HepG2 (cell line): ENCODE results near the gene STIM1. TPM values are rescaled to one million over a fixed set of nuclear protein-coding genes. Genes with fewer than 3 reads are reported as not detected.
A peak's percentile ranks its signal among the peaks of the same experiment; 100 is the strongest.

Experiments
- ATF5 ChIP-seq: sonication (generic); formaldehyde crosslinking; IDR thresholded peaks from 2 replicates; pipeline ENCODE4 v1.4.0; 2020; ENCODE audit warnings: mild to moderate bottlenecking, low read depth, missing genetic modification reagents
- HOXD1 ChIP-seq: sonication (generic); formaldehyde crosslinking; IDR thresholded peaks from 2 replicates; pipeline ENCODE4 v1.5.0; 2020; ENCODE audit warnings: missing genetic modification reagents
- JUND ChIP-seq: sonication (generic); formaldehyde crosslinking; IDR thresholded peaks from 2 replicates; pipeline ENCODE4 v1.8.0; 2022; ENCODE audit warnings: mild to moderate bottlenecking, missing genetic modification reagents
- LCORL ChIP-seq, 2 experiments: fragments of 450-650 bp in 1 of 2; sonication (generic) in 1 of 2; formaldehyde crosslinking in 1 of 2; IDR thresholded peaks; 2 replicates each; pipeline versions ENCODE4 v1.5.0 to v1.6.1; 2017 to 2020; ENCODE audit warnings: antibody characterized with exemption in 1 of 2, missing genetic modification reagents in 1 of 2
- MATR3 ChIP-seq: sonication (generic); formaldehyde crosslinking; IDR thresholded peaks from 2 replicates; pipeline ENCODE4 v1.4.0; 2020; ENCODE audit warnings: missing genetic modification reagents
- NFIC ChIP-seq: IDR thresholded peaks from 2 replicates; pipeline ENCODE4 v1.6.1; 2012; ENCODE audit warnings: mild to moderate bottlenecking, low read length, inconsistent platforms
- NR2F1 ChIP-seq, 2 experiments: fragments of 450-650 bp in 1 of 2; formaldehyde crosslinking in 1 of 2; IDR thresholded peaks; 2 replicates each; pipeline versions ENCODE4 v1.5.0 to v1.6.1; 2016 to 2020; ENCODE audit warnings: mild to moderate bottlenecking in 1 of 2, missing compliant biosample characterization in 1 of 2, missing genetic modification reagents in 1 of 2, moderate library complexity in 1 of 2
- PAWR ChIP-seq: sonication (generic); formaldehyde crosslinking; IDR thresholded peaks from 2 replicates; pipeline ENCODE4 v1.4.0; 2020; ENCODE audit warnings: missing genetic modification reagents, mild to moderate bottlenecking, borderline replicate concordance
- SKI ChIP-seq: fragments of 450-650 bp; IDR thresholded peaks from one replicate; pipeline ENCODE4 v1.6.1; 2018; ENCODE audit warnings: mild to moderate bottlenecking; ENCODE audit not compliant: partially characterized antibody
- SNAI1 ChIP-seq: sonication (generic); formaldehyde crosslinking; IDR thresholded peaks from 2 replicates; pipeline ENCODE4 v1.5.0; 2020; ENCODE audit warnings: mild to moderate bottlenecking, missing genetic modification reagents, borderline replicate concordance
- SRSF4 ChIP-seq: fragments of 200-400 bp; formaldehyde crosslinking; IDR thresholded peaks from one replicate; pipeline ENCODE4 v1.6.1; 2018; ENCODE audit warnings: mild to moderate bottlenecking, low read depth, low read length, moderate library complexity; ENCODE audit not compliant: poor library complexity, severe bottlenecking
- STAG1 ChIP-seq: sonication (generic); formaldehyde crosslinking; IDR thresholded peaks from 2 replicates; pipeline ENCODE4 v1.4.0; 2020; ENCODE audit warnings: missing genetic modification reagents
- TBX2 ChIP-seq: sonication (generic); formaldehyde crosslinking; IDR thresholded peaks from 2 replicates; pipeline ENCODE4 v1.5.0; 2020; ENCODE audit warnings: missing genetic modification reagents, mild to moderate bottlenecking, borderline replicate concordance
- ZNF12 ChIP-seq: sonication (generic); formaldehyde crosslinking; IDR thresholded peaks from 2 replicates; pipeline ENCODE4 v1.5.0; 2020; ENCODE audit warnings: missing genetic modification reagents
- ZNF121 ChIP-seq: sonication (generic); formaldehyde crosslinking; IDR thresholded peaks from 2 replicates; pipeline ENCODE4 v1.5.0; 2020; ENCODE audit warnings: mild to moderate bottlenecking, missing genetic modification reagents
- ZNF629 ChIP-seq: sonication (generic); formaldehyde crosslinking; conservative IDR thresholded peaks from 2 replicates; pipeline ENCODE4 v1.5.0; 2020; ENCODE audit warnings: missing genetic modification reagents
- ZNF639 ChIP-seq: conservative IDR thresholded peaks from 2 replicates; pipeline ENCODE4 v1.6.1; 2018; ENCODE audit warnings: missing genetic modification reagents
- ZNF761 ChIP-seq: sonication (generic); formaldehyde crosslinking; conservative IDR thresholded peaks from 2 replicates; pipeline ENCODE4 v1.4.0; 2020; ENCODE audit warnings: mild to moderate bottlenecking, missing genetic modification reagents
- ZNF816 ChIP-seq: sonication (generic); formaldehyde crosslinking; IDR thresholded peaks from 2 replicates; pipeline ENCODE4 v1.8.0; 2022; ENCODE audit warnings: missing genetic modification reagents, mild to moderate bottlenecking, borderline replicate concordance
- ZNF83 ChIP-seq: sonication (generic); formaldehyde crosslinking; IDR thresholded peaks from 2 replicates; pipeline ENCODE4 v1.4.0; 2020; ENCODE audit warnings: missing genetic modification reagents, mild to moderate bottlenecking, borderline replicate concordance
- polyA plus RNA-seq, 8 experiments: library from polyadenylated mRNA; depleted of rRNA in 3 of 8; stranded (reverse) in 7 of 8; unstranded in 1 of 8; fragments of >200 nt; fragmentation: Illumina TruSeq in 4 of 8; extraction: Trizol in 4 of 8; gene quantifications; 2 replicates each; pipeline versions ENCODE4 v1.2.1 to v1.2.3, GENCODE V29; 2011 to 2016; ENCODE audit warnings: low read depth in 4 of 8, missing spikeins in 1 of 8, mixed read lengths in 1 of 8; ENCODE audit not compliant: insufficient read depth in 1 of 8
- total RNA-seq, 5 experiments: library from RNA; depleted of rRNA; stranded (reverse); fragments of >200 nt; fragmentation: Illumina TruSeq; extraction: Trizol; gene quantifications; 2 replicates each; pipeline ENCODE4 v1.2.3, GENCODE V29; 2016; ENCODE audit warnings: low read depth in 1 of 5
- TF ChIP-seq, protein P1 (sequence below): IDR thresholded peaks from 2 replicates; pipeline ENCODE4 v1.6.1; 2016; ENCODE audit warnings: low read depth, control low read depth
- TF ChIP-seq, protein P2 (sequence below): sonication (generic); formaldehyde crosslinking; IDR thresholded peaks from 2 replicates; pipeline ENCODE4 v1.4.0; 2020; ENCODE audit warnings: missing genetic modification reagents
- TF ChIP-seq, protein P3 (sequence below): sonication (generic); formaldehyde crosslinking; IDR thresholded peaks from 2 replicates; pipeline ENCODE4 v1.8.0; 2022; ENCODE audit warnings: missing genetic modification reagents, mild to moderate bottlenecking, borderline replicate concordance

STIM1 gene
- total and polyA plus RNA-seq, 2 of the 13 experiments (the other 11 are each of a cell fraction or from before 2014, with no cell fraction given) = 19.2 to 28.5 TPM

- TF ChIP-seq, protein P1, sequence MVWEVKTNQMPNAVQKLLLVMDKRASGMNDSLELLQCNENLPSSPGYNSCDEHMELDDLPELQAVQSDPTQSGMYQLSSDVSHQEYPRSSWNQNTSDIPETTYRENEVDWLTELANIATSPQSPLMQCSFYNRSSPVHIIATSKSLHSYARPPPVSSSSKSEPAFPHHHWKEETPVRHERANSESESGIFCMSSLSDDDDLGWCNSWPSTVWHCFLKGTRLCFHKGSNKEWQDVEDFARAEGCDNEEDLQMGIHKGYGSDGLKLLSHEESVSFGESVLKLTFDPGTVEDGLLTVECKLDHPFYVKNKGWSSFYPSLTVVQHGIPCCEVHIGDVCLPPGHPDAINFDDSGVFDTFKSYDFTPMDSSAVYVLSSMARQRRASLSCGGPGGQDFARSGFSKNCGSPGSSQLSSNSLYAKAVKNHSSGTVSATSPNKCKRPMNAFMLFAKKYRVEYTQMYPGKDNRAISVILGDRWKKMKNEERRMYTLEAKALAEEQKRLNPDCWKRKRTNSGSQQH = 0 out of 2 replicates have a peak, but pooled peaks have one; percentile 76
- TF ChIP-seq STAG1 = peak; percentile 51
- TF ChIP-seq SRSF4 = no peak
- no peak for TF ChIP-seq ZNF83
- TF ChIP-seq ZNF629 (CRISPR knock-in tag) = no peak
- TF ChIP-seq, protein P2, sequence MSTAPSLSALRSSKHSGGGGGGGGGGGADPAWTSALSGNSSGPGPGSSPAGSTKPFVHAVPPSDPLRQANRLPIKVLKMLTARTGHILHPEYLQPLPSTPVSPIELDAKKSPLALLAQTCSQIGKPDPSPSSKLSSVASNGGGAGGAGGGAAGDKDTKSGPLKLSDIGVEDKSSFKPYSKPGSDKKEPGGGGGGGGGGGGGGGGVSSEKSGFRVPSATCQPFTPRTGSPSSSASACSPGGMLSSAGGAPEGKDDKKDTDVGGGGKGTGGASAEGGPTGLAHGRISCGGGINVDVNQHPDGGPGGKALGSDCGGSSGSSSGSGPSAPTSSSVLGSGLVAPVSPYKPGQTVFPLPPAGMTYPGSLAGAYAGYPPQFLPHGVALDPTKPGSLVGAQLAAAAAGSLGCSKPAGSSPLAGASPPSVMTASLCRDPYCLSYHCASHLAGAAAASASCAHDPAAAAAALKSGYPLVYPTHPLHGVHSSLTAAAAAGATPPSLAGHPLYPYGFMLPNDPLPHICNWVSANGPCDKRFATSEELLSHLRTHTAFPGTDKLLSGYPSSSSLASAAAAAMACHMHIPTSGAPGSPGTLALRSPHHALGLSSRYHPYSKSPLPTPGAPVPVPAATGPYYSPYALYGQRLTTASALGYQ (CRISPR knock-in tag) = no peak; the same call in 1 of the 2 replicates
- TF ChIP-seq NFIC = no peak
- TF ChIP-seq SNAI1 = no peak
- TF ChIP-seq NR2F1 (CRISPR knock-in tag; IDR thresholded peaks at IDR 0.05) = no peak
- TF ChIP-seq ZNF639 (CRISPR knock-in tag) = no peak
- TF ChIP-seq LCORL (IDR thresholded peaks at IDR 0.05) = no peak
- no peak for TF ChIP-seq LCORL (CRISPR knock-in tag; IDR thresholded peaks at IDR 0.05)
- TF ChIP-seq, protein P3, sequence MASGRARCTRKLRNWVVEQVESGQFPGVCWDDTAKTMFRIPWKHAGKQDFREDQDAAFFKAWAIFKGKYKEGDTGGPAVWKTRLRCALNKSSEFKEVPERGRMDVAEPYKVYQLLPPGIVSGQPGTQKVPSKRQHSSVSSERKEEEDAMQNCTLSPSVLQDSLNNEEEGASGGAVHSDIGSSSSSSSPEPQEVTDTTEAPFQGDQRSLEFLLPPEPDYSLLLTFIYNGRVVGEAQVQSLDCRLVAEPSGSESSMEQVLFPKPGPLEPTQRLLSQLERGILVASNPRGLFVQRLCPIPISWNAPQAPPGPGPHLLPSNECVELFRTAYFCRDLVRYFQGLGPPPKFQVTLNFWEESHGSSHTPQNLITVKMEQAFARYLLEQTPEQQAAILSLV = 0 out of 2 replicates have a peak, but pooled peaks have one; percentile 34
- TF ChIP-seq ATF5 (CRISPR knock-in tag) = no peak
- TF ChIP-seq PAWR (CRISPR knock-in tag) = no peak
- no peak for TF ChIP-seq ZNF816 (CRISPR knock-in tag)
- TF ChIP-seq TBX2 (CRISPR knock-in tag) = peak; percentile 54; the same call in 1 of the 2 replicates
- TF ChIP-seq ZNF121 = no peak
- TF ChIP-seq SKI = no peak
- TF ChIP-seq JUND (CRISPR knock-in tag) = no peak
- TF ChIP-seq ZNF12 (CRISPR knock-in tag) = no peak
- TF ChIP-seq HOXD1 (CRISPR knock-in tag) = no peak
- no peak for TF ChIP-seq MATR3 (CRISPR knock-in tag)
- TF ChIP-seq ZNF761 (CRISPR knock-in tag) = no peak
These were observed 13.8 kb upstream of the STIM1 start (continued) for GRCh38 chr11:3841426-3842350.
